Keratinocyte (primary cell): ENCODE data around the gene SPRED2. TPM values are rescaled to one million over a fixed set of nuclear protein-coding genes. Genes with fewer than 3 reads are reported as not detected.

Experiments
- DNase-seq: peaks from one replicate; pipeline ENCODE4 v3.0.0-alpha.2; 2011; ENCODE audit warnings: low read depth, missing footprints, low spot score
- FAIRE-seq: peaks from 2 replicates; lab custom pipeline; 2011; peaks lifted over from hg19 to GRCh38; lab: Jason Lieb, UNC
- H2AFZ ChIP-seq: 2 replicates; pipeline ENCODE4 v1.6.0; 2012; ENCODE audit warnings: low read length, control low read depth, inconsistent platforms; ENCODE audit not compliant: control insufficient read depth
- H3K27ac ChIP-seq: 2 replicates; pipeline ENCODE4 v1.5.1; 2011; ENCODE audit warnings: low read length; ENCODE audit not compliant: control insufficient read depth, insufficient read depth
- H3K27me3 ChIP-seq: 3 replicates; pipeline ENCODE4 v1.6.0; 2011; ENCODE audit warnings: low read length; ENCODE audit not compliant: control insufficient read depth, insufficient read depth; ENCODE audit errors: extremely low read depth
- H3K36me3 ChIP-seq, 2 experiments: 2 replicates in 1 of 2; 3 replicates in 1 of 2; pipeline ENCODE4 v1.5.1; 2011; ENCODE audit warnings: low read length in 2 of 2, mild to moderate bottlenecking in 1 of 2; ENCODE audit not compliant: control insufficient read depth in 2 of 2, insufficient read depth in 2 of 2; ENCODE audit errors: extremely low read depth in 1 of 2
- H3K4me1 ChIP-seq: 3 replicates; pipeline ENCODE4 v1.5.1; 2011; ENCODE audit warnings: low read length; ENCODE audit not compliant: control insufficient read depth, insufficient read depth; ENCODE audit errors: extremely low read depth
- H3K4me2 ChIP-seq: 3 replicates; pipeline ENCODE4 v1.6.0; 2011; ENCODE audit warnings: low read depth, low read length; ENCODE audit not compliant: control insufficient read depth, insufficient read depth; ENCODE audit errors: extremely low read depth
- H3K4me3 ChIP-seq, 3 experiments: fragments of 200-600 bp in 1 of 3; sonication (generic) in 1 of 3; 2 replicates in 2 of 3; 3 replicates in 1 of 3; pipeline ENCODE4 v1.5.1; 2011 to 2016; ENCODE audit warnings: low read length in 3 of 3, mild to moderate bottlenecking in 3 of 3, control low read depth in 2 of 3, inconsistent platforms in 1 of 3, low read depth in 1 of 3, mixed read lengths in 1 of 3, mixed run types in 1 of 3, moderate library complexity in 1 of 3; ENCODE audit not compliant: control insufficient read depth in 2 of 3, insufficient read depth in 2 of 3; ENCODE audit errors: extremely low read depth in 1 of 3
- H3K79me2 ChIP-seq: 2 replicates; pipeline ENCODE4 v1.6.0; 2012; ENCODE audit warnings: low read length; ENCODE audit not compliant: control insufficient read depth, insufficient read depth
- H3K9ac ChIP-seq: 3 replicates; pipeline ENCODE4 v1.6.0; 2011; ENCODE audit warnings: low read length; ENCODE audit not compliant: control insufficient read depth, insufficient read depth; ENCODE audit errors: extremely low read depth
- H3K9me1 ChIP-seq: 3 replicates; pipeline ENCODE4 v1.6.0; 2011; ENCODE audit warnings: low read length; ENCODE audit not compliant: control insufficient read depth, insufficient read depth; ENCODE audit errors: extremely low read depth
- H3K9me3 ChIP-seq: 2 replicates; pipeline ENCODE4 v1.5.1; 2012; ENCODE audit warnings: low read depth, low read length; ENCODE audit not compliant: control insufficient read depth
- H4K20me1 ChIP-seq: 3 replicates; pipeline ENCODE4 v1.6.0; 2011; ENCODE audit warnings: low read length; ENCODE audit not compliant: control insufficient read depth, insufficient read depth; ENCODE audit errors: extremely low read depth
- EZH2 ChIP-seq: IDR thresholded peaks from one replicate; pipeline ENCODE4 v1.6.1; 2012; ENCODE audit warnings: inconsistent platforms, mild to moderate bottlenecking, low read length, moderate library complexity
- dilution Hi-C: fragments of 300-500 bp; cut with MboI; formaldehyde crosslinking; loops from one replicate; pipeline ENCODE4 v1.7.0; 2020; ENCODE audit warnings: low sequenced_read_pairs; ENCODE audit not compliant: extremely low pct_ligation_motif_present
- polyA plus RNA-seq, 5 experiments: library from polyadenylated mRNA; depleted of rRNA in 3 of 5; stranded (reverse) in 3 of 5; stranded (forward) in 1 of 5; unstranded in 1 of 5; fragments of >200 nt; gene quantifications; 1 replicate in 1 of 5; 2 replicates in 3 of 5; 3 replicates in 1 of 5; pipeline versions ENCODE4 v1.2.1 to v1.2.3, GENCODE V29; 2011 to 2012; ENCODE audit warnings: missing spikeins in 2 of 5, low read depth in 1 of 5, low replicate concordance in 1 of 5
- TF ChIP-seq, protein P1 (sequence below), 3 experiments: IDR thresholded peaks in 1 of 3; conservative IDR thresholded peaks in 1 of 3; optimal IDR thresholded peaks in 1 of 3; 2 replicates in 2 of 3; 3 replicates in 1 of 3; pipeline versions ENCODE3 to v1.5.1; 2011; ENCODE audit warnings: low read length in 3 of 3, mild to moderate bottlenecking in 3 of 3, moderate library complexity in 2 of 3, control low read depth in 1 of 3, inconsistent platforms in 1 of 3; ENCODE audit not compliant: insufficient read depth in 2 of 3; ENCODE audit errors: extremely low read depth in 1 of 3

Gene SPRED2
- polyA plus RNA-seq, 1 donor (not counting 4 experiments of a cell fraction or from before 2014, with no cell fraction given): 26.8 TPM

- dilution Hi-C loops: no loop called here
- no peak for DNase-seq
- no peak for FAIRE-seq
- H3K4me2 ChIP-seq: no peak overlapping the region
- no peak overlapping the region for H3K27ac ChIP-seq
- TF ChIP-seq, protein P1, sequence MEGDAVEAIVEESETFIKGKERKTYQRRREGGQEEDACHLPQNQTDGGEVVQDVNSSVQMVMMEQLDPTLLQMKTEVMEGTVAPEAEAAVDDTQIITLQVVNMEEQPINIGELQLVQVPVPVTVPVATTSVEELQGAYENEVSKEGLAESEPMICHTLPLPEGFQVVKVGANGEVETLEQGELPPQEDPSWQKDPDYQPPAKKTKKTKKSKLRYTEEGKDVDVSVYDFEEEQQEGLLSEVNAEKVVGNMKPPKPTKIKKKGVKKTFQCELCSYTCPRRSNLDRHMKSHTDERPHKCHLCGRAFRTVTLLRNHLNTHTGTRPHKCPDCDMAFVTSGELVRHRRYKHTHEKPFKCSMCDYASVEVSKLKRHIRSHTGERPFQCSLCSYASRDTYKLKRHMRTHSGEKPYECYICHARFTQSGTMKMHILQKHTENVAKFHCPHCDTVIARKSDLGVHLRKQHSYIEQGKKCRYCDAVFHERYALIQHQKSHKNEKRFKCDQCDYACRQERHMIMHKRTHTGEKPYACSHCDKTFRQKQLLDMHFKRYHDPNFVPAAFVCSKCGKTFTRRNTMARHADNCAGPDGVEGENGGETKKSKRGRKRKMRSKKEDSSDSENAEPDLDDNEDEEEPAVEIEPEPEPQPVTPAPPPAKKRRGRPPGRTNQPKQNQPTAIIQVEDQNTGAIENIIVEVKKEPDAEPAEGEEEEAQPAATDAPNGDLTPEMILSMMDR (optimal IDR thresholded peaks at IDR 0.05 in 1 of 3, IDR thresholded peaks at IDR 0.05 in 1 of 3, conservative IDR thresholded peaks at IDR 0.05 in 1 of 3; ENCODE audit: extremely low read depth in 1 of 3, insufficient read depth in 2 of 3, low read length in 3 of 3): no peak
- no peak for TF ChIP-seq EZH2
- H2AFZ ChIP-seq: no peak overlapping the region
- peaks cover 20% of the 10 kb centered on the region for H3K4me1 ChIP-seq
- no peaks in the 10 kb centered on the region for H3K27me3 ChIP-seq
- H3K4me3 ChIP-seq: no peak overlapping the region
- H3K9me3 ChIP-seq: no peaks in the 10 kb centered on the region
- H3K79me2 ChIP-seq: peaks cover 92% of the 10 kb centered on the region
- no peak overlapping the region for H3K9ac ChIP-seq
- H3K9me1 ChIP-seq: peaks cover 4% of the 10 kb centered on the region
- H3K36me3 ChIP-seq: no peaks in the 10 kb centered on the region
- peaks cover 8% of the 10 kb centered on the region for H4K20me1 ChIP-seq
Measured at GRCh38 chr2:65358678-65359400, 73.6 kb downstream of the SPRED2 start.

- Histone ChIP-seq H3K79me2 (peaks cover 91% of the 10 kb centered on the region), H3K36me3 (no peaks in the 10 kb centered on the region), H3K27ac (no peak overlapping the region), H3K9me1 (peaks cover 4% of the 10 kb centered on the region), H3K27me3 (no peaks in the 10 kb centered on the region), H3K4me1 (peaks cover 24% of the 10 kb centered on the region), H3K4me2 (no peak overlapping the region), H3K9me3 (no peaks in the 10 kb centered on the region), H3K9ac (no peak overlapping the region), H3K4me3 (no peak overlapping the region), H4K20me1 (peaks cover 8% of the 10 kb centered on the region), H2AFZ (no peak overlapping the region)
- dilution Hi-C loops: no loop called here
- no peak for DNase-seq
- TF ChIP-seq EZH2: no peak
- TF ChIP-seq, protein P1 (optimal IDR thresholded peaks at IDR 0.05 in 1 of 3, IDR thresholded peaks at IDR 0.05 in 1 of 3, conservative IDR thresholded peaks at IDR 0.05 in 1 of 3; ENCODE audit: extremely low read depth in 1 of 3, insufficient read depth in 2 of 3, low read length in 3 of 3): no peak
- FAIRE-seq: no peak
Measured at GRCh38 chr2:65357959-65358294, 74.5 kb downstream of the SPRED2 start.
